ENCODE data around the gene ANKRD34B.

DNA sequence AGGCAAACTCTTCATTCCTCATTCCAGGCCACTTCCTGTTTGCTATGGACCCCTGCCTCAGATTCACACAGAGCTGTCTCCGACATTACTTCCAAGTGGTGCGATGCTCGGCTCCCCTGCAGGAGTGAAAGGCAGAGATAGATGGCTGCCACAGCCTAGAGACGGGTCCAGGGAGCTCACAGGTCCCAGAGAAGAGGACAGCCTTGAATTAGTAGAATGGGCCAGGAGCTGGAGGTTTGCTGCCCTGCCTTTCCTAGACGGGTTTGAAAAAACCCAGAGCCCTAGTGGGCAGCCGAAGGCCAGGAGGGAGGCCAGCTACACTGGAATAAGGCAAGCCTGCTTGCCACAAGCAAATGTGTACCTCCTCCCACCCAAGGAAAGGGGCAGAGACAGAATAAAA is 1.8 kb downstream of the ANKRD34B start:
- TF ChIP-seq EZH2phosphoT487 (IDR thresholded peaks at IDR 0.05; ENCODE audit: insufficient read depth, low read depth): no peak
- TF ChIP-seq EZH2 (IDR thresholded peaks at IDR 0.05; ENCODE audit: insufficient read depth, poor library complexity, severe bottlenecking): no peak
